ENCODE results near the gene NTM.

The NTM gene

GRCh38 chr11:132253469-132254264, 883.3 kb downstream of the NTM start:
- Histone ChIP-seq H2BK5ac (ENCODE audit: low read length) (no peak overlapping the region), H3K27me3 (ENCODE audit: insufficient read depth, low read length, poor library complexity) (no peaks in the 10 kb centered on the region), H3K27ac (ENCODE audit: low read depth, low read length) (no peak overlapping the region), H3K4ac (ENCODE audit: low read depth, low read length) (no peak overlapping the region), H3K23ac (ENCODE audit: low read length) (no peak overlapping the region), H4K5ac (ENCODE audit: low read length) (no peak overlapping the region), H3K56ac (ENCODE audit: low read length) (no peak overlapping the region), H2BK120ac (ENCODE audit: low read depth, low read length) (no peak overlapping the region), H3K4me2 (ENCODE audit: low read length) (no peak overlapping the region), H2BK15ac (replicated peaks; ENCODE audit: low read depth) (no peak overlapping the region), H3K4me1 (ENCODE audit: control insufficient read depth, low read depth, low read length) (no peaks in the 10 kb centered on the region), H3K4me3 (ENCODE audit: low read length) (no peak overlapping the region), H2AK5ac (ENCODE audit: low read length) (no peak overlapping the region), H4K8ac (ENCODE audit: low read depth, low read length) (no peak overlapping the region), H3K9ac (ENCODE audit: low read length) (no peak overlapping the region), H3K79me2 (ENCODE audit: control insufficient read depth, insufficient read depth, low read length) (no peaks in the 10 kb centered on the region), H3K36me3 (ENCODE audit: control insufficient read depth, insufficient read depth, low read length) (no peaks in the 10 kb centered on the region), H3K79me1 (ENCODE audit: low read length) (no peaks in the 10 kb centered on the region), H3K18ac (ENCODE audit: low read length) (no peak overlapping the region)
- no CpG with 5 or more reads among the region's 9 CpGs for WGBS (ENCODE audit: extremely low coverage, insufficient coverage, low lambda C conversion rate)
- DNase-seq, result no peak

GRCh38 chr11:132254906-132255305, 884.5 kb downstream of the NTM start:
- Histone ChIP-seq H2BK15ac (replicated peaks; ENCODE audit: low read depth) (no peak overlapping the region), H3K79me2 (ENCODE audit: control insufficient read depth, insufficient read depth, low read length) (no peaks in the 10 kb centered on the region), H3K4me2 (ENCODE audit: low read length) (no peak overlapping the region), H4K8ac (ENCODE audit: low read depth, low read length) (no peak overlapping the region), H2BK5ac (ENCODE audit: low read length) (no peak overlapping the region), H3K4me3 (ENCODE audit: low read length) (no peak overlapping the region), H3K56ac (ENCODE audit: low read length) (no peak overlapping the region), H4K5ac (ENCODE audit: low read length) (no peak overlapping the region), H3K36me3 (ENCODE audit: control insufficient read depth, insufficient read depth, low read length) (no peaks in the 10 kb centered on the region), H3K18ac (ENCODE audit: low read length) (no peak overlapping the region), H3K4me1 (ENCODE audit: control insufficient read depth, low read depth, low read length) (no peaks in the 10 kb centered on the region), H2AK5ac (ENCODE audit: low read length) (no peak overlapping the region), H3K4ac (ENCODE audit: low read depth, low read length) (no peak overlapping the region), H3K79me1 (ENCODE audit: low read length) (no peaks in the 10 kb centered on the region), H3K23ac (ENCODE audit: low read length) (no peak overlapping the region), H3K27me3 (ENCODE audit: insufficient read depth, low read length, poor library complexity) (no peaks in the 10 kb centered on the region), H3K9ac (ENCODE audit: low read length) (no peak overlapping the region), H2BK120ac (ENCODE audit: low read depth, low read length) (no peak overlapping the region), H3K27ac (ENCODE audit: low read depth, low read length) (no peak overlapping the region)
- no CpG with 5 or more reads among the region's 1 CpG for WGBS (ENCODE audit: extremely low coverage, insufficient coverage, low lambda C conversion rate)
- DNase-seq, result no peak

- no peak overlapping the region for H3K4ac ChIP-seq (ENCODE audit: low read depth, low read length)
- H2BK120ac ChIP-seq (ENCODE audit: low read depth, low read length), result no peak overlapping the region
- no peak overlapping the region for H3K56ac ChIP-seq (ENCODE audit: low read length)
- no peaks in the 10 kb centered on the region for H3K79me2 ChIP-seq (ENCODE audit: control insufficient read depth, insufficient read depth, low read length)
- no peak overlapping the region for H3K27ac ChIP-seq (ENCODE audit: low read depth, low read length)
- H3K4me1 ChIP-seq (ENCODE audit: control insufficient read depth, low read depth, low read length), result no peaks in the 10 kb centered on the region
- H3K18ac ChIP-seq (ENCODE audit: low read length), result no peak overlapping the region
- no peak overlapping the region for H3K9ac ChIP-seq (ENCODE audit: low read length)
- no peak overlapping the region for H2AK5ac ChIP-seq (ENCODE audit: low read length)
- H4K8ac ChIP-seq (ENCODE audit: low read depth, low read length), result no peak overlapping the region
- H4K5ac ChIP-seq (ENCODE audit: low read length), result no peak overlapping the region
- no peaks in the 10 kb centered on the region for H3K79me1 ChIP-seq (ENCODE audit: low read length)
- H3K4me2 ChIP-seq (ENCODE audit: low read length), result no peak overlapping the region
- no CpG with 5 or more reads among the region's 17 CpGs for WGBS (ENCODE audit: extremely low coverage, insufficient coverage, low lambda C conversion rate)
- DNase-seq, result no peak
- no peak overlapping the region for H3K23ac ChIP-seq (ENCODE audit: low read length)
- H2BK15ac ChIP-seq (replicated peaks; ENCODE audit: low read depth), result no peak overlapping the region
- H2BK5ac ChIP-seq (ENCODE audit: low read length), result no peak overlapping the region
- H3K27me3 ChIP-seq (ENCODE audit: insufficient read depth, low read length, poor library complexity), result no peaks in the 10 kb centered on the region
- no peak overlapping the region for H3K4me3 ChIP-seq (ENCODE audit: low read length)
- H3K36me3 ChIP-seq (ENCODE audit: control insufficient read depth, insufficient read depth, low read length), result no peaks in the 10 kb centered on the region
Measured at GRCh38 chr11:132256528-132257279, 886.3 kb downstream of the NTM start.

- Histone ChIP-seq H3K18ac (ENCODE audit: low read length) (no peak overlapping the region), H3K56ac (ENCODE audit: low read length) (no peak overlapping the region), H3K23ac (ENCODE audit: low read length) (no peak overlapping the region), H3K27ac (ENCODE audit: low read depth, low read length) (no peak overlapping the region), H3K4me1 (ENCODE audit: control insufficient read depth, low read depth, low read length) (no peaks in the 10 kb centered on the region), H3K4me3 (ENCODE audit: low read length) (no peak overlapping the region), H4K8ac (ENCODE audit: low read depth, low read length) (no peak overlapping the region), H2BK5ac (ENCODE audit: low read length) (no peak overlapping the region), H3K79me1 (ENCODE audit: low read length) (no peaks in the 10 kb centered on the region), H3K4ac (ENCODE audit: low read depth, low read length) (no peak overlapping the region), H3K36me3 (ENCODE audit: control insufficient read depth, insufficient read depth, low read length) (no peaks in the 10 kb centered on the region), H2BK120ac (ENCODE audit: low read depth, low read length) (no peak overlapping the region), H2AK5ac (ENCODE audit: low read length) (no peak overlapping the region), H2BK15ac (replicated peaks; ENCODE audit: low read depth) (no peak overlapping the region), H3K4me2 (ENCODE audit: low read length) (no peak overlapping the region), H3K79me2 (ENCODE audit: control insufficient read depth, insufficient read depth, low read length) (no peaks in the 10 kb centered on the region), H3K27me3 (ENCODE audit: insufficient read depth, low read length, poor library complexity) (no peaks in the 10 kb centered on the region), H3K9ac (ENCODE audit: low read length) (no peak overlapping the region), H4K5ac (ENCODE audit: low read length) (no peak overlapping the region)
- DNase-seq, result no peak
- WGBS (ENCODE audit: extremely low coverage, insufficient coverage, low lambda C conversion rate), result no CpG with 5 or more reads among the region's 5 CpGs
Measured at GRCh38 chr11:132257871-132258270, 887.5 kb downstream of the NTM start.

GRCh38 chr11:132258875-132259274, 888.5 kb downstream of the NTM start:
- Histone ChIP-seq H3K27me3 (ENCODE audit: insufficient read depth, low read length, poor library complexity) (no peaks in the 10 kb centered on the region), H4K5ac (ENCODE audit: low read length) (no peak overlapping the region), H3K79me2 (ENCODE audit: control insufficient read depth, insufficient read depth, low read length) (no peaks in the 10 kb centered on the region), H2BK5ac (ENCODE audit: low read length) (no peak overlapping the region), H3K56ac (ENCODE audit: low read length) (no peak overlapping the region), H3K36me3 (ENCODE audit: control insufficient read depth, insufficient read depth, low read length) (no peaks in the 10 kb centered on the region), H2AK5ac (ENCODE audit: low read length) (no peak overlapping the region), H3K9ac (ENCODE audit: low read length) (no peak overlapping the region), H3K18ac (ENCODE audit: low read length) (no peak overlapping the region), H3K27ac (ENCODE audit: low read depth, low read length) (no peak overlapping the region), H3K23ac (ENCODE audit: low read length) (no peak overlapping the region), H3K4ac (ENCODE audit: low read depth, low read length) (no peak overlapping the region), H2BK15ac (replicated peaks; ENCODE audit: low read depth) (no peak overlapping the region), H3K4me3 (ENCODE audit: low read length) (no peak overlapping the region), H3K4me2 (ENCODE audit: low read length) (no peak overlapping the region), H4K8ac (ENCODE audit: low read depth, low read length) (no peak overlapping the region), H3K79me1 (ENCODE audit: low read length) (no peaks in the 10 kb centered on the region), H2BK120ac (ENCODE audit: low read depth, low read length) (no peak overlapping the region), H3K4me1 (ENCODE audit: control insufficient read depth, low read depth, low read length) (no peaks in the 10 kb centered on the region)
- no CpG with 5 or more reads among the region's 1 CpG for WGBS (ENCODE audit: extremely low coverage, insufficient coverage, low lambda C conversion rate)
- DNase-seq, result no peak

Measured in mesendoderm (in vitro differentiated cells).